ENCODE measurements around the gene RMP24.

- TF ChIP-seq CTCF (IDR thresholded peaks at IDR 0.05) = no peak
- no peak for TF ChIP-seq POLR2A (IDR thresholded peaks at IDR 0.05)
Observed at GRCh38 chr18:35964319-35964718, 8.2 kb upstream of the RMP24 start.
